SK-N-SH (cell line): ENCODE measurements around the gene UBE2R2. TPM values are rescaled to one million over a fixed set of nuclear protein-coding genes. Genes with fewer than 3 reads are reported as not detected.
A peak's percentile ranks its signal among the peaks of the same experiment; 100 is the strongest.

Experiments
- CTCF ChIA-PET: fragments of 300-600, 350-600 bp; formaldehyde crosslinking; extraction: SDS; loops from one replicate; lab custom pipeline; 2021; lab: Yijun Ruan, JAX
- POLR2A ChIA-PET: fragments of 350-600 bp; sonication (Branson Sonifier 250); formaldehyde crosslinking; extraction: SDS; loops from one replicate; lab custom pipeline; 2020; ENCODE audit warnings: antibody characterized with exemption, inconsistent platforms; lab: Yijun Ruan, JAX
- DNase-seq: peaks from one replicate; pipeline ENCODE4 v3.0.0; 2012
- H2AFZ ChIP-seq: fragments of 200-600 bp; sonication (generic); 2 replicates; pipeline ENCODE4 v1.8.1; 2016; ENCODE audit warnings: antibody characterized with exemption, mild to moderate bottlenecking, low read depth
- H3F3A ChIP-seq: fragments of 200-600 bp; sonication (generic); replicated peaks from 2 replicates; pipeline ENCODE3; 2016; ENCODE audit warnings: antibody characterized with exemption, mild to moderate bottlenecking; ENCODE audit not compliant: insufficient read depth
- H3K27ac ChIP-seq, 2 experiments: fragments of 200-500 bp in 1 of 2; fragments of 200-600 bp in 1 of 2; sonication (Bioruptor generic) in 1 of 2; sonication (generic), shearing (Covaris generic) in 1 of 2; 2 replicates each; pipeline versions ENCODE4 v1.5.1 to v1.6.1; 2014 to 2016; ENCODE audit warnings: low read depth in 2 of 2, inconsistent platforms in 1 of 2, low read length in 1 of 2, mild to moderate bottlenecking in 1 of 2, mixed read lengths in 1 of 2
- H3K27me3 ChIP-seq: fragments of 200-600 bp; sonication (generic), shearing (Covaris generic); 2 replicates; pipeline ENCODE4 v1.6.1; 2016; ENCODE audit warnings: mixed run types; ENCODE audit not compliant: insufficient read depth
- H3K36me3 ChIP-seq, 2 experiments: fragments of 200-500 bp in 1 of 2; fragments of 200-600 bp in 1 of 2; sonication (Bioruptor generic) in 1 of 2; sonication (generic) in 1 of 2; replicated peaks in 1 of 2; 2 replicates each; pipeline versions ENCODE3 to v1.5.1; 2014 to 2016; ENCODE audit warnings: low read length in 1 of 2, mild to moderate bottlenecking in 1 of 2; ENCODE audit not compliant: insufficient read depth in 2 of 2, control insufficient read depth in 1 of 2
- H3K4me1 ChIP-seq, 2 experiments: fragments of 200-500 bp in 1 of 2; fragments of 200-600 bp in 1 of 2; sonication (Bioruptor generic) in 1 of 2; sonication (generic), shearing (Covaris generic) in 1 of 2; 2 replicates each; pipeline versions ENCODE4 v1.5.1 to v1.6.1; 2014 to 2016; ENCODE audit warnings: low read depth in 1 of 2, low read length in 1 of 2, mixed run types in 1 of 2; ENCODE audit not compliant: insufficient read depth in 2 of 2, control insufficient read depth in 1 of 2
- H3K4me2 ChIP-seq: fragments of 200-600 bp; sonication (generic), shearing (Covaris generic); 2 replicates; pipeline ENCODE4 v1.6.1; 2017; ENCODE audit warnings: mixed run types
- H3K4me3 ChIP-seq, 2 experiments: fragments of 200-500 bp in 1 of 2; fragments of 200-600 bp in 1 of 2; sonication (Bioruptor generic) in 1 of 2; sonication (generic), shearing (Covaris generic) in 1 of 2; 2 replicates each; pipeline versions ENCODE4 v1.5.1 to v1.8.1; 2014 to 2016; ENCODE audit warnings: low read depth in 2 of 2, inconsistent platforms in 1 of 2, low read length in 1 of 2, mild to moderate bottlenecking in 1 of 2, mixed read lengths in 1 of 2, moderate library complexity in 1 of 2
- H3K79me2 ChIP-seq: fragments of 200-600 bp; sonication (generic); 2 replicates; pipeline ENCODE4 v1.8.1; 2017; ENCODE audit warnings: mild to moderate bottlenecking; ENCODE audit not compliant: insufficient read depth
- H3K9ac ChIP-seq: fragments of 200-600 bp; sonication (generic); 2 replicates; pipeline ENCODE4 v1.6.1; 2017; ENCODE audit warnings: mixed run types
- H3K9me2 ChIP-seq: fragments of 200-600 bp; sonication (generic); 2 replicates; pipeline ENCODE4 v1.6.1; 2017; ENCODE audit warnings: mixed run types
- H3K9me3 ChIP-seq: fragments of 200-600 bp; sonication (generic); 2 replicates; pipeline ENCODE4 v1.6.1; 2017; ENCODE audit warnings: mixed run types, mild to moderate bottlenecking, moderate library complexity
- H4K20me1 ChIP-seq: fragments of 200-600 bp; sonication (generic); 2 replicates; pipeline ENCODE4 v1.6.1; 2017; ENCODE audit warnings: mild to moderate bottlenecking, mixed run types; ENCODE audit not compliant: insufficient read depth
- EP300 ChIP-seq, 2 experiments: IDR thresholded peaks; 2 replicates each; pipeline versions ENCODE4 v1.4.0 to v1.6.1; 2012; ENCODE audit warnings: borderline replicate concordance in 1 of 2, low read depth in 1 of 2, low read length in 1 of 2
- FOSL2 ChIP-seq: IDR thresholded peaks from 2 replicates; pipeline ENCODE4 v1.4.0; 2012; ENCODE audit warnings: low read depth, mild to moderate bottlenecking, moderate library complexity, borderline replicate concordance
- FOXM1 ChIP-seq: IDR thresholded peaks from 2 replicates; pipeline ENCODE4 v1.4.0; 2012; ENCODE audit warnings: low read depth, mild to moderate bottlenecking
- GABPA ChIP-seq: IDR thresholded peaks from 2 replicates; pipeline ENCODE4 v1.4.0; 2012; ENCODE audit warnings: low read depth, mild to moderate bottlenecking
- MXI1 ChIP-seq: IDR thresholded peaks from 2 replicates; pipeline ENCODE4 v1.6.1; 2012; ENCODE audit warnings: mild to moderate bottlenecking, low read depth, low read length, improper control_type of control experiment
- NFIC ChIP-seq: IDR thresholded peaks from 2 replicates; pipeline ENCODE4 v1.4.0; 2012; ENCODE audit warnings: borderline replicate concordance
- NRF1 ChIP-seq: IDR thresholded peaks from 2 replicates; pipeline ENCODE4 v1.6.1; 2012; ENCODE audit warnings: low read depth, mild to moderate bottlenecking, low read length
- POLR2AphosphoS5 ChIP-seq: IDR thresholded peaks from 2 replicates; pipeline ENCODE4 v1.6.1; 2012; ENCODE audit warnings: low read depth, low read length
- RCOR1 ChIP-seq: fragments of 150-350 bp; IDR thresholded peaks from 2 replicates; pipeline ENCODE4 v1.6.1; 2017; ENCODE audit warnings: antibody characterized with exemption, low read length
- RFX5 ChIP-seq: IDR thresholded peaks from 2 replicates; pipeline ENCODE4 v1.6.1; 2012; ENCODE audit warnings: mild to moderate bottlenecking, improper control_type of control experiment, low read length
- SIN3A ChIP-seq: IDR thresholded peaks from 2 replicates; pipeline ENCODE4 v1.6.1; 2012; ENCODE audit warnings: low read depth, mild to moderate bottlenecking, low read length, moderate library complexity, borderline replicate concordance
- SMC3 ChIP-seq: IDR thresholded peaks from 2 replicates; pipeline ENCODE4 v1.6.1; 2012; ENCODE audit warnings: low read depth, low read length, improper control_type of control experiment
- TAF1 ChIP-seq: IDR thresholded peaks from 2 replicates; pipeline ENCODE4 v1.6.1; 2012; ENCODE audit warnings: low read depth, mild to moderate bottlenecking, low read length, moderate library complexity, borderline replicate concordance
- TCF12 ChIP-seq: IDR thresholded peaks from 2 replicates; pipeline ENCODE4 v1.4.0; 2012
- YY1 ChIP-seq: IDR thresholded peaks from 2 replicates; pipeline ENCODE4 v1.4.0; 2012; ENCODE audit warnings: low read depth, mild to moderate bottlenecking
- WGBS: methylation state at CpG from one replicate; pipeline ENCODE4 v1.1.6; 2017; ENCODE audit warnings: low lambda C conversion rate; 5-methylcytosine and 5-hydroxymethylcytosine counted together
- polyA plus RNA-seq, 3 experiments: library from polyadenylated mRNA; depleted of rRNA; stranded (reverse); fragments of >200 nt; gene quantifications; 2 replicates each; pipeline ENCODE4 v1.2.3, GENCODE V29; 2012
- TF ChIP-seq, protein P1 (sequence below): fragments of 150-350 bp; IDR thresholded peaks from 2 replicates; pipeline ENCODE4 v1.6.1; 2017; ENCODE audit warnings: antibody characterized with exemption, low read length, low read depth, borderline replicate concordance
- TF ChIP-seq, protein P2 (sequence below): IDR thresholded peaks from 2 replicates; pipeline ENCODE4 v1.4.0; 2012; ENCODE audit warnings: low read depth, borderline replicate concordance
- TF ChIP-seq, protein P3 (sequence below): IDR thresholded peaks from 2 replicates; pipeline ENCODE4; 2012
- TF ChIP-seq, protein P4 (sequence below): fragments of 200-600 bp; sonication (generic); IDR thresholded peaks from 2 replicates; pipeline ENCODE4 v1.6.1; 2017; ENCODE audit warnings: antibody characterized with exemption, mild to moderate bottlenecking, moderate library complexity

Gene UBE2R2
- polyA plus RNA-seq, 1 of the 3 experiments (the other 2 are of a cell fraction), result 19.7 TPM

DNA sequence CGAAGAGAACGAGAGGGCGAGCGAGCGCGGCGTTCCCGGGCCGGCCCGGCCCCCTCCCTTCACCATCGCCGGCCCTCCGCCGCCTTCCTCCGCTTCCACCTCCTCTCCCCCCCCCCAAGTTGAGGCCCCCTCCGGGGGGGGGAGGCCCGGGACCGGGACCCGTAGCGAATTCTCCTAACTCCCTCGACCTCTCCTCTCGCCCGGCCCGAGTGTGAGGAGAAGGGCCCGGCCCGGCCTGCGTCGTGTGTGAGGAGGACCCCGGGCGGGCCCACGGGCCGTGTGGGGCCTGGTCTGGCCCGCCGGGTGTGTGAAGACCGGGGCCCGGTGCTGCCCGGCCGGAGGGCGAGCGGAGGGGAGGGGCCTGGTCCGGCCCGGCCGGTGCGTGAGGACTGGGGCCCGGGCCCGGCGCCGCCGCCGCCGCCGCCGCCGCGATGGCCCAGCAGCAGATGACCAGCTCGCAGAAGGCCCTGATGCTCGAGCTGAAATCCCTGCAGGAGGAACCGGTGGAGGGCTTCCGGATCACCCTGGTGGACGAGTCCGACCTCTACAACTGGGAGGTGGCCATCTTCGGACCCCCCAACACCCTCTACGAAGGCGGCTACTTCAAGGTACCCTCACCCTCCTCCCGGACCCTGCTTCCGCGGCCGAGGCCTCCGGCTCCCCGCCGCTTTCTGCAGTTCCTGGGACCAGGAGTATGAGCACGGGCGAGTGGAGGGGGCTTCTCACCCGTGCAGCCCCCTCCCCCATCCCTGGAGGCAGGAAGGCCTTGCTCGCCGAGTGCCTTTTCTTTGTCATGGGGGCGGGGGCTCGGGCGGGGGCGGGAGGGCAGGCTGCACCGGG lies 587 bp downstream of the UBE2R2 start:
- peak; percentile 84 for DNase-seq
- ChIA-PET POLR2A (interaction anchor here (0.6 to 1.0 kb wide), 3 partner anchors 18 to 68 kb away, joined by 3 read pairs; no protein-coding TSS in a partner anchor), CTCF (interaction anchor here (1.0 kb wide), 1 partner anchor 11 kb away, joined by 3 read pairs; no protein-coding TSS in a partner anchor)
- Histone ChIP-seq H3K27me3 (no peaks in the 10 kb centered on the region), H3K9me2 (no peaks in the 10 kb centered on the region), H2AFZ (no peak overlapping the region), H3K36me3 (peaks cover 0 to 6% of the 10 kb centered on the region in 2 experiments), H3K4me1 (peaks cover 7 to 21% of the 10 kb centered on the region in 2 experiments; a peak in 3 of 4 replicates), H3K9me3 (no peaks in the 10 kb centered on the region), H4K20me1 (peaks cover 42% of the 10 kb centered on the region), H3K79me2 (peaks cover 53% of the 10 kb centered on the region), H3K27ac (peak overlapping the region; percentile 92 to 95), H3K9ac (peak overlapping the region; percentile 99), H3F3A (peaks cover 40% of the 10 kb centered on the region), H3K4me2 (peak overlapping the region; percentile 73; the same call in 1 of the 2 replicates), H3K4me3 (peak overlapping the region; percentile 69 to 78)
- WGBS, result 7% methylated on average over 6 of the region's 81 CpGs
- TF ChIP-seq, protein P1, sequence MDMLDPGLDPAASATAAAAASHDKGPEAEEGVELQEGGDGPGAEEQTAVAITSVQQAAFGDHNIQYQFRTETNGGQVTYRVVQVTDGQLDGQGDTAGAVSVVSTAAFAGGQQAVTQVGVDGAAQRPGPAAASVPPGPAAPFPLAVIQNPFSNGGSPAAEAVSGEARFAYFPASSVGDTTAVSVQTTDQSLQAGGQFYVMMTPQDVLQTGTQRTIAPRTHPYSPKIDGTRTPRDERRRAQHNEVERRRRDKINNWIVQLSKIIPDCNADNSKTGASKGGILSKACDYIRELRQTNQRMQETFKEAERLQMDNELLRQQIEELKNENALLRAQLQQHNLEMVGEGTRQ, result no peak
- TF ChIP-seq FOXM1, result no peak
- TF ChIP-seq NFIC, result no peak
- TF ChIP-seq RFX5, result no peak
- peak; percentile 29; the same call in 1 of the 2 replicates for TF ChIP-seq GABPA
- peak; percentile 58; the same call in 1 of the 2 replicates for TF ChIP-seq YY1
- TF ChIP-seq EP300 (IDR thresholded peaks at IDR 0.05; ENCODE audit: borderline replicate concordance in 1 of 2, low read depth in 1 of 2, low read length in 1 of 2), result no peak
- TF ChIP-seq, protein P2, sequence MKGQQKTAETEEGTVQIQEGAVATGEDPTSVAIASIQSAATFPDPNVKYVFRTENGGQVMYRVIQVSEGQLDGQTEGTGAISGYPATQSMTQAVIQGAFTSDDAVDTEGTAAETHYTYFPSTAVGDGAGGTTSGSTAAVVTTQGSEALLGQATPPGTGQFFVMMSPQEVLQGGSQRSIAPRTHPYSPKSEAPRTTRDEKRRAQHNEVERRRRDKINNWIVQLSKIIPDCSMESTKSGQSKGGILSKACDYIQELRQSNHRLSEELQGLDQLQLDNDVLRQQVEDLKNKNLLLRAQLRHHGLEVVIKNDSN, result no peak
- TF ChIP-seq TAF1, result peak; percentile 68; the same call in 1 of the 2 replicates
- TF ChIP-seq NRF1, result no peak
- TF ChIP-seq, protein P3, sequence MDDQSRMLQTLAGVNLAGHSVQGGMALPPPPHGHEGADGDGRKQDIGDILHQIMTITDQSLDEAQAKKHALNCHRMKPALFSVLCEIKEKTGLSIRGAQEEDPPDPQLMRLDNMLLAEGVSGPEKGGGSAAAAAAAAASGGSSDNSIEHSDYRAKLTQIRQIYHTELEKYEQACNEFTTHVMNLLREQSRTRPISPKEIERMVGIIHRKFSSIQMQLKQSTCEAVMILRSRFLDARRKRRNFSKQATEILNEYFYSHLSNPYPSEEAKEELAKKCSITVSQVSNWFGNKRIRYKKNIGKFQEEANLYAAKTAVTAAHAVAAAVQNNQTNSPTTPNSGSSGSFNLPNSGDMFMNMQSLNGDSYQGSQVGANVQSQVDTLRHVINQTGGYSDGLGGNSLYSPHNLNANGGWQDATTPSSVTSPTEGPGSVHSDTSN, result no peak
- peak; percentile 17; the same call in 1 of the 2 replicates for TF ChIP-seq SIN3A
- TF ChIP-seq FOSL2, result no peak
- 0 out of 2 replicates have a peak, but pooled peaks have one; percentile 6 for TF ChIP-seq MXI1
- TF ChIP-seq POLR2AphosphoS5, result no peak; the same call in none of the 2 replicates
- TF ChIP-seq TCF12, result peak; percentile 8; the same call in 1 of the 2 replicates
- no peak for TF ChIP-seq RCOR1
- TF ChIP-seq SMC3, result no peak
- TF ChIP-seq, protein P4, sequence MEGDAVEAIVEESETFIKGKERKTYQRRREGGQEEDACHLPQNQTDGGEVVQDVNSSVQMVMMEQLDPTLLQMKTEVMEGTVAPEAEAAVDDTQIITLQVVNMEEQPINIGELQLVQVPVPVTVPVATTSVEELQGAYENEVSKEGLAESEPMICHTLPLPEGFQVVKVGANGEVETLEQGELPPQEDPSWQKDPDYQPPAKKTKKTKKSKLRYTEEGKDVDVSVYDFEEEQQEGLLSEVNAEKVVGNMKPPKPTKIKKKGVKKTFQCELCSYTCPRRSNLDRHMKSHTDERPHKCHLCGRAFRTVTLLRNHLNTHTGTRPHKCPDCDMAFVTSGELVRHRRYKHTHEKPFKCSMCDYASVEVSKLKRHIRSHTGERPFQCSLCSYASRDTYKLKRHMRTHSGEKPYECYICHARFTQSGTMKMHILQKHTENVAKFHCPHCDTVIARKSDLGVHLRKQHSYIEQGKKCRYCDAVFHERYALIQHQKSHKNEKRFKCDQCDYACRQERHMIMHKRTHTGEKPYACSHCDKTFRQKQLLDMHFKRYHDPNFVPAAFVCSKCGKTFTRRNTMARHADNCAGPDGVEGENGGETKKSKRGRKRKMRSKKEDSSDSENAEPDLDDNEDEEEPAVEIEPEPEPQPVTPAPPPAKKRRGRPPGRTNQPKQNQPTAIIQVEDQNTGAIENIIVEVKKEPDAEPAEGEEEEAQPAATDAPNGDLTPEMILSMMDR, result peak; percentile 40
